Activated T-helper 1 cell treated with Interleukin-2 at 50 U/mL for 16 hours (primary cell): ENCODE results near the gene CPEB1.

ENCODE experiments used
- DNase-seq: peaks from one replicate; pipeline ENCODE4 v3.0.0-alpha.2; 2020; ENCODE audit warnings: low read depth

Gene CPEB1

DNA sequence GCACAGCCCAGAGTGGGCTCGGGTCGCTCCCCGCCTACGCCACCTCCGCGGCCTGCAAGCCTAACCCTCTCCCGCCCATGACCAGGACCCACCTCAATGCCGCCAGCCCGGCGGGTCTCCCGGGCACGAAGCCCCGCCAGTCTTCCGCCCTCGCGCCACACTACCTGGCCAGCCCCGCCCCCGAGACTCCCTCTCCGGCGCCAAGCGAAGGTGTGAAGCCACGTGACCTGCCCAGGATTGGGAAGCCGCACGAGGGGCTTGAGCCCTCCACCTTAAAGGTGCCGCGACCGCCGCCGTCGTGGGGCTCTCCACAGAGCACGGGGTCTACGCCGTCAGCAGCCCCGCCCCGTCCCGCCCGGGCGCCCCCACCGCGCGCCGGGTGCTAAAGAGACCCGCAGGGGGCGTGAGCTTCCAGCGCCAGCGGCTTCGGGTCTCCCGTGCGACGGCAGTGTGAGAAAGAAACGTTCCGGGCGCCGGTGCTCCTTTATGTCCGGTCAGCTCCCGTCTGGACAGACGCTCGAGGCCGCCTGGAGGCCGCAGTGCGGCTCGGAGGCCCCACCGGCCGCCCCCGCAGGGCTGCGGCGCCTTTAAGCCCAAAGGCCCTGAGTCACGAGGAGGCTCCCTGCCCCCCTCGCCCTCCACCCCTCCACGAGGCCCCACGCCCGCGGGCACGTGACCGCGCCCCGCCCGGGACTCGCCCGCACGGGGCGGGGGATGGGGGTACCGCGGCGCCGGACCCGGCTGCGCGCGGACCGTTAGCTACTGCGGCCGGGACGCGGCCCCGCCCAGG, at the start of gene CPEB1:
TSS of gene CPEB1 (minus strand) at position 319 of the 790 bp plus-strand sequence. CDS start 18,904 bp downstream, outside the sequence.
- no peak for DNase-seq

DNA sequence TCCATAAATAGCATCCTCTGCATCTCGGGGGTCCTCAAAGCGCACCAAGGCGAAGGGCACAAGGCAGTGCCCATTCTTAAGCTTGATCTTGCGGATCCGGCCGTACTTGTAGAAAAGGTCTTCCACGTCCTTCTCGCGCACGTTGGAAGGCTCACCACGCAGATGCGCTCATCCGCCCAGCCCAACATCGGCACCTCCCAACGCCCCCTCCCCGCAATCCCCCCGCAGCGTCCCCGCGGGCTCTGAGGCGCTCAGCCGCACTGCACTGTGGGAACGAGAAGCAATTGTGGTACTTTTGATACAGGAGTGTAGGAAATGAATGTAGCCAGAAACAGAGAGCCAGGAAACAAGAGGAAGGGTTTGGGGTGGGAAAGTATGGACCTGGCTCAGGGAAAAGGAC, 45.0 kb upstream of the CPEB1 start:
- no peak for DNase-seq

DNA sequence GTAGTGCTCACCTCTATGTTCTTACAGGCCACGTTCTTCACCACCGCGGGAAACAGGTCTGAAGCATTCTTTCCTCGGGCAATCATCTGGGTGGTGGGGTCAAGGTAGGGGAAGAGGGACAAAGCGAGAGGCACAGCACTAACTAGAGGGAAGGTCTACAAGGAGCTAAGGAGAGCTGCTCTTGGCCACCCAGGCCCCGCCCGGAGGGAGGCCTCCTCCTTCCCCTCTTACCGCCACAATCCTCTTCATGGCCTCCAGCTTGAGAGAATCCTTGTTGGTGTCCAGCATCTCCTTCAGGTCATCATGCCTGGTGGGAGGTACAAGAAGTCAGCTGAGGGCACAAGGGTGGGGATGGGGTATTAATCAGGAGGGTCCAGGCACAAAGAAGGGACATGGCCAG, 42.0 kb upstream of the CPEB1 start:
- DNase-seq = no peak

DNA sequence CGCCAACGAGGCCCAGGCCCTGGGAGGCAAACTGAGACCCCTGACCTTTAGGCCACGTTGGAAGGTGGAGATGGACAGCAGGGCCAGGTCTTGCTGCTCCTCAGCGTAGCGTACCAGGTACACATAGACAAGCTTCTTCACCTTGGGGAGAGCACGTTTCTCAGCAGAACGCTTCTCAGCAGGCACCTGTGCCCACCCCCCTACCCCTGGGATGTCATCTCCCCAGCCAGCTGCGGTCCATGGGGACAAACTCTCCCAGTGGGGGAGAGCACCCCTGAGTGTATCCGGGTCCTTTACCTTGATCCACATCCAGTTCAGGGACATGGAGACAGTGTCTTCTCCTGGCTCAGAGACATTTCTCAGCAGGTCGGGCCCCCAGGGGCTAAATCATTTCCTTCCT, 41.5 kb upstream of the CPEB1 start:
- DNase-seq = no peak

DNA sequence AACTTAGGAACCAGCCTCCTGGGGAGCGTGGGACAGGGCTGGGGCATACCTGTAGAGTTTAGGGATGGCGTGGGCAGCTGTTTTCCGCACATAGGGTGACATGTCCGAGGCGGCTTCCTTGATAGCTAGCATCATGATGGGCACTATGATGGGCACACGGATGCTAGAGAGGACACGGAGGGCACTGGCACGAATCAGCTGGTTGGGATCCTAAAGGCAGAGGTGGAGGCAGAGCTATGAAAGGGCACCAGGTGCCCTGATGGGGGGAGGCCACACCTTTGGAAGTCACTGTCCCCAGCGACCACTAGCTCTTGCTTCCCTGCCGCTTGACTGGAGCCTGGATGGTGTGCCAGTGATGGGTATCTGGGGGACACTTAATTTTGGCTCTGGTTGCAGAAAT, 34.2 kb upstream of the CPEB1 start:
- DNase-seq = no peak

DNA sequence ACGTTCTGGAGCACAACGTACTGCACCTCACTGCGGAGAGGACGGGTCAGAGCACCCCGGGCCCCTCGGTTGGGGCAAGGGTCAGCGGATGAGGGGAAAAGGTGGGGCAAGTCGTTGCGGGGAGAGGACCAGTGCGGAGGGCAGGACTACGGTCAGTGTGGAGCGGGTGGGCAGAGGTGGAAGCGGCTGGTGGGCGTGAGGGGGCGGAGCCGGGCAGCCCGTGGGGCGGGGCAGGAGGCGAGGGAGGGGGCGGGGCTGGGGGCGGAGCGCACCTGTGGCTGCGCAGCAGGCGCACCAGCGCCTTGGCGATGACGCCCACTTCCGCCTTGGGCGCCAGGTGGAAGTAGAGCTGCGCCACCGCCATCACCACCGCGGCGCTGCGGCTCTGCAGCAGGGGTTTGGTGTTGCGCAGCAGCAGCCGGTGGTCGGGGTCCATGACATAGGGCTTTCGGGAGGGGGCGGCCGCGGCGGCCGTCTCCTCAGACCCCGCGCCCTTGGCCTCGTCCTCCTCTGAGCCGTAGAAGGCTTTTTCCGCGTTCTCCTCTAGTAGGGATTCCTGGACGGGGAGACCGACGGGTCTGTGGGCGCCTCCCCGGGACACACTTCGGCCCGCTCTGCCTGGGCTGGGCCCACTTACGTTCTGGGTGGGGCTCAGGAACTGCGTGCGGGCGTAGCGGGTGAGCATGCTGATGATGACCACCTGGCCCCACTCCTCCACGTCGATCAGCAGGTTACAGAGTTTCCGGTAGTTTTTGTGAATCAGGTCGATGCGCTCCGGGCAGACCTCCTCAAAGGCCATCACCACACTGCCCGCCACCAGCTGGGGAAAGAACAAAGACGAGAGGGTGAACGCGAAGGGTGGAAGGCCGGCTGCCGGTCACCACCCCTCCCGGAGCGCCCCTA, 33.3 kb upstream of the CPEB1 start:
- peak; percentile 72 for DNase-seq

DNA sequence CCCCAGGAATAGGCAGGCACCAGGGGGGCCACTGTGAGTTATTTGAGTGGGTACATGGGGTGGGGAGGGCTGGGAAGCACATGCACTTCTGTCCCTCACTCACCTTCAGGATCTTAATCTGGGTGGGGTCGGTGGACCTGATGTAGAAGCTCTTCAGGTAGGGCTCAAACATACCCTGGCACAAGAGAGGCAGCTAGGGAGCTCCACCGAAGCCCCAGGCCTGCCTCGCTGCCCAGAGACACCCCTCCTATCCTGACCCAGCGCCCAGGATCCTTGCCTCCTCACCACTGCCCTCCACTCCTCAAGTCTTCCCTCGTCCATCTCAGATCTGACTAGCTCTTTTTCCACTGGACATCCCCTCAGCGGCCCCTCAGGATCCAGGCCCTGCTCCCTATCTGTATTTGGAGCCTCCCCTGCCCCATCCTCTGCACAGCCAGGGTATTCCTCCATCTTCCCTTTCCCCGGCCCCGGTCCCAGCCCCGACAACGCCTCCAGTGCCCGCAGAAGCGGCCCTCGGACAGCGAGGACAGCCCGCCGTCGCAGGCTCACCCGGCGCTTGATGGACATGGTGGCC, 32.5 kb upstream of the CPEB1 start:
- DNase-seq = no peak

DNA sequence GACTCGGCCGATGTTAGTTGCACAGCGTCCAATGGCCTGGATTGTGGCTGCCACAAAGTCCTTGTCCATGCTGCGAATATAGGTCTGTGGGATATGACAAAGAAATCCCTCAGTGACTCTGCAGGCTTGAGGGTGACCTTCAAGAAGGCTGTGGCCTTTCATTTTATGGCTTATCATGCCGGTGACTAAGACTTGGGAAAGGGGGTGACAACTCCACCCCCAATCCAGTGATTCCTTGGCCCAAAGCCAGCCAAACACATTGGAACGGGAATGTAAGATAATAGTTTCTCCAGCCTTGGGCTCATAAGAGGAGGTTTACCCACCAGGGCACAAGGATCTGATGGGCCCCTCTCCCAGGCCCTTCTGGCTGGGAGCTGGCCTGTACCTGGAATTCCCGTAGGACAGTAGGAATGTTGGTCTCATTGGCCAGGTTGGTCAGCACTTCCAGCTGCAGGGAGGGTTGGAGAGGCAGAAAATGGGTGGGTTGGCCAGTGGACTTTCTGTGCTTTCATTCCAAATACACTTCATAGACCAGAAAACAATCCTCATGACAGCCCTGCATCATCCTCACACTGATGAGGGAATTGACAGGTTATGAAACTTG, 30.7 kb upstream of the CPEB1 start:
- DNase-seq = no peak

DNA sequence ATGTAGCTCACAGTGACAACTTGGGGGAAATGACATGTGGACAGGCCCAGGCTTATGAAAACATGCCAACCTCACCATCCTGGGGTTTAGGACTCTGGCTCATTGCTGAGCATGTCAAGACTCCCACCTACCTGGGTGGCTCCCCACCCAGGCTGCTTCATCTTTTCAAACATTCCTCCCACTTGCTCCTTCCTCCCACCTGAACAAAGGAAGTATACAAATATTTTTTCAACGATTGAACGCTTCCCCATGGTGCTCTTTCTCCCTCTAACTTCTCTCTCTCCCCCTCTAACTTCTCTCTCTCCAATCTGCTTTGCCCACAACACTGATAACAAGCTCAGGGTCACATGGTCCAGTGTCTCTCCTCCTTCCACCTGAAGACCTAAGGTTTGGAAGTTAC, 27.7 kb upstream of the CPEB1 start:
- DNase-seq = no peak

DNA sequence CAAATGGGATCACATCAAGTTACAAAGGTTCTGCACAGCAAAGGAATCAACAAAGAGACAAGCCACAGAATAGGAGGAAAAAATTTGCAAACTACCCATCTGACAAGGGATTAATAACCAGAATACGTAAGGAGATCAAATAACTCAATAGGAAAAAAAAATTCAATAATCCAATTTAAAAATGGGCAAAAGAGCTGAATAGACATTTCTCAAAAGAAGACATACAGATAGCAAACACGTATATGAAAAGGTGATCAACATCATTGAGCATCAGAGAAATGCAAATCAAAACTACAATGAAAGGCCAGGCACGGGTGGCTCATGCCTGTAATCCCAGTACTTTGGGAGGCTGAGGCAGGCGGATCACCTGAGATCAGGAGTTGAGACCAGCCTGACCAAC, 23.5 kb upstream of the CPEB1 start:
- DNase-seq = no peak

DNA sequence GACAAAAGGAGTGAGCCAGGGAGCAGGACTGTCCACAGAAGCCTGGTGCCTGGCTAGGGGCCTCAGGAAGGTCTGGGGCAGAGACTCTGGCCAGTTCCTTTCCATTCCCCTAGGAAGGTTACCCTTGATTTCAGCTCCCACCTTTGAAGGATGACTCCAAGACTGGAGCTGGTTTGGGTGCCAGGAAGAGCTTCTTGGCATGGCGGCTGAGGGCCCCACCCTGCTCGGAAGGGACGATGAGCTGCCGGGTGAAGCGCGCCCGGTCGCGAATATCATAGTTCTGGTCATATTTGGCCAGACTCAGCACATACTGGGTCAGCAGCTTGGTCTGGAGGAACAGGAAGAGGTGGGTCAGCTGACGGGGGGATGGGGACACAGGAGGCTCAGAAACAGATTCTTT, 19.4 kb upstream of the CPEB1 start:
- no peak for DNase-seq

DNA sequence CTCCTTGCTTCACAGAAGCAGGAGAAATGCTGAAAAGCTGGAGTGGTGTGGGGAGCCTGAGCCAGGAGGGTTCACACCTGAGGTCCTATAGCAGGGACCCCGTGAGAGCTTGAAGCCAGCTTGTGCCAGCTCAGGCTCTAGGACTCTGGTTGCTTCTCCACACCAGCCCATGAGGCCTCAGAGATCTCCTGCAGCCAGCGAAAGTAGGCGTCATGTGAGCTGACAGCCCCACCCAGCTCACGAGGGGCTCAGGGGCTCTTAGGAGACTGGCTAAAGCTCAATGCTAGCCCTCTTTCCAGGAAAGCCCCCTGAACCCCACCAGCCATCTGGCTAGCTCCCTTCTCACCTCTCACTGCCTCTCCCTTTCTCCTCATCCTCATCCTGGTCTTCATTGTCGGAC, 16.9 kb upstream of the CPEB1 start:
- no peak for DNase-seq

DNA sequence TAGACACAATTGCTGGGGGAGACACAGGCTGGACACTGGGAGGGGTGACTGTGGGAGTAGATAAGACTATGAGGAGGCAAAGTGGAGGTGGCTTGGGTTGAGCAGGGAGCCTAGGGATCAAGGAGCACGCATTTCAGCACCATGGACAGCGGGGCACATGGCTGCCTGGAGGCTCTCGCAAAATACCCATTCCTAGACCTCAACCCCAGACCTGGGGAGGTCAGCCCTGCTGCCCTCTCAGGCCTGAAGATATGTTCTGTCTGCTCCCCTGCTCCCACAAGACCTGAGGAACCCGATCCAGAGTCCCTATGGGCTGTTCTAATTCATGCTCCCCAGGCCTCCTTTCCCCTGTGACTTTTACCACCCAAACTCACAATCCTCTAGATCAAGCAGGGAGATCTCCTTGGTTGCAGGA, 16.0 kb upstream of the CPEB1 start:
- DNase-seq = no peak

DNA sequence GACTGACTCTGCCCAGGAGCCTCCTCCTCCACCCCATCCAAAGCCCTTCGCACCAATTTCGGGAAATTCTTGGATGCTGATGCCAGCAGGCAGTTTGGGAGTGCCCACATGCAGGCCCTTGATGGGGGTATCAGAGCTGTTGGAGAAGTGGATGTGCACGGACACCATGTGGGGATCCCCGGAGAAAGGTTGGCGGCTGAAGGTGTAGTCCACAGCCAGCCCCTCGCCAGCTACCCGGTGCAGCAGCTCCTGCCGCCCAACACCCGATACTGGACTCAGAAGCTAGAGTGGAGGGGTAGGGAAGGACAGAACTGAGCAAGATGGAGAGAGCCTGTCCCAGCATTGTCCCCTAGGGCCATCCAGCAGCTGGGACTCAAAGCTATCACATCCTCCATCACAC, 15.5 kb upstream of the CPEB1 start:
- no peak for DNase-seq

DNA sequence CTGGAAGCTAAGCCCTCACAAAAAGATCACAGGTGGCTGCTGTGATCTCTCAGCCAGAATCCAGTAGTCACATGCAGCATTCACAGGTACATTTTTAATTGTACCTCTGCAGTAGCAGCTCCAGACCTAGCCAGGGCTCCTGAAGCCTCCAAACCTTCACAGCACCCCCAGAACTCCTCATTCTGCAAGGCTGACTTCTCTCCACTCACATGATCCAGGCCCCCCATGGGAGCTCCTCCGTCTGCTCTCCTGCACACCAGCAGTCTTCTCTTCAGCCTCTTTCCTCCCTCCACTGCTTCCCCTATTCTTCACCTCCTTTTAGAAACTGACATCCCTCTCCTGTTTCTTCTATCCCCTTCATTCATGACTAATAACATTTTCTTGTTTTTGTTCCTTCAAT, 13.2 kb upstream of the CPEB1 start:
- DNase-seq = no peak

DNA sequence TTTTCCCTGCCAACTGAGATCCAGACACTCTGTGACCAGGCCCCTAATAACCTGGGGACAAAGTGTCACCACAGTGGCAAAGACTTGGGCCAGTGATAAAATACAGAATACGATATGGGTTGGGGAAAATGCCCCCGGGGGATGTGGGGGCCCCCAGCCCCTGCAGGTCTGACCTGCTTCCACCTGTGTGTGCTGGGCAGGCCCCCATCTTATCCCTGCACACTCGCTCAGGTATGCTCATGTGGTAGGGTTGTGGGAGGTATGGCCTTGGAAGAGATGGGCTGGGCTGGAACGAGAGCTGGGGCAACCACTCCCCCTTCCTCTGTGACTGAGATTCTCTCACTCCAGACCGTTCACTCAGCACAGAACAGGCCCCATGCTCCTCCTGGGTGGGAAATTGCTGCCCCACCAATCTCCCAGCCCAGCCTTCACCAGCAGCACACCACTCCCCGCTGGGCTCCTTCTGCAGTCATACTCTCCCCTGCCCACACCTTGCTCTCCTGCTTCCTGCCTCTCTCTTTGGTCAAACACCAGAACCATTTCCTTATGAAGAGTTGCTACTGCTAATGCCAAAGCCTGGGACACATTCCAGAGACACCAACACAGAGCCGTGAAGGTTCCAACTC, 9.6 kb upstream of the CPEB1 start:
- DNase-seq = no peak

DNA sequence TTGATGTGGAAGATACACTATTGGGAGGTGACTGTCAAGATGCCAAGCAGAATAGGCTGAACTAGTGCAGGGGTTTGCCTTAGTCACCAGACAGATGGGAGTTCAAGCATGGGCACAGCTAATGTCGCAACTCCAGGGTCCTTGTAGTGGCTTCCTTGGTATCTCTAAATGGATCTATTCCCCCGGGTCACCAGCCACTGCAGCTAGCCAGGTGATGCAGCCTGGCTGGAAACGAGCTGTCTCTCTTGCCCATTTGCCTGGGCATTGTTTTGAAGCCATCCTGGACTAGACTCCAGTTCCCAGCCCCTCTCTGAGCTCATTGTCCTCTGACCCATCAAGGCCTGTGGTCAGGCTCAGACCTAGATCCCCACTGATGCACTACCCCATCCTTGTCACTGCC, 8.4 kb upstream of the CPEB1 start:
- DNase-seq = no peak

DNA sequence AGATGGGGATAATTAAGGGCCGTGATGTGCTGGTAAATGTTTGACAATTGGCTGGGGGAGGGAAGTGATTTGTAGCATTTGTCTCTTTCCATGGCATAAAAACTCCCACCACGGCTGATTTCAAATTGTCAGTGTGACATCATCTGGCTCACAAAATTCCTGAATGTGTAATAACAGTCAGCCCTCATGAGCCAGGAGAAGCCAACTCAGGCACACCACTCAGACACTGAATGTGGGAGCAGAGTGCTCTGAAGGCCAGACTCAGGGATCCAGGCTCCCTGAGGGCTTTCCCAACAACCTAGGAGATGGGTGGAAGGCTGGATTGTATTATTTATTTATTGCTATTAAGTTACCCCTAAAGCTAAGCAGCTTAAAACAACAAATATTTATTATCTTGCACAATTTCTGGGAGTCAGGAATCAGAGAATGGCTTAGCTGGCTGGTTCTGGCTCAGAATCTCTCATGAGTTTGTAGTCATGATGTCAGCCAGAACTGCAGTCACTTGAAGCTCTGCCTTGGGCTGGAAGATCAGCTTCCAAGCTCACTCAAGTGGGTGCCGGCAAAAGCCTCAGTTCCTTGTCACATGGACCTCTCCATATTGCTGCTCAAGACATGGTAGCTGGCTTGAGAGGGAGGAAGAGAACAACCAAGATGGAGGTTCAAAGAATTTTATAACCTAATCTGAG, 6.5 kb upstream of the CPEB1 start:
- no peak for DNase-seq

DNA sequence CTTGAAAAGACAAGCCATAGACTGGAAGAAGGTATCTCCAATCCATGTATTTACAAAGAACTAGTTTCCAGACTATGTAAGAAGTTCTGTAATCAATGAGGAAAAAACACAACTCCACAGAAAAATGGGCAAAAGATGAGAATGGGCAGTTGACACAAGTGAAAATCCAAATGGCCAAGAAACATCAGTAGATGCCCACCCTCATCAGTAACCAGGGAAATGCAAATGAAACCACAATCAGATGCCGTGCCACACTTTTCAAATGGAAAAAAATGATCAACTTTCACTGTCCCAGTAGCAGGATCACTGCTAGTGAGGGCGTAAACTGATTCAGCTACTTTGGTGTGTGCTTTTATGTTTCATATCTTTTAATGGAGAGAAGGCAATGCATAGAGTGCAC, 4.5 kb upstream of the CPEB1 start:
- DNase-seq = no peak

DNA sequence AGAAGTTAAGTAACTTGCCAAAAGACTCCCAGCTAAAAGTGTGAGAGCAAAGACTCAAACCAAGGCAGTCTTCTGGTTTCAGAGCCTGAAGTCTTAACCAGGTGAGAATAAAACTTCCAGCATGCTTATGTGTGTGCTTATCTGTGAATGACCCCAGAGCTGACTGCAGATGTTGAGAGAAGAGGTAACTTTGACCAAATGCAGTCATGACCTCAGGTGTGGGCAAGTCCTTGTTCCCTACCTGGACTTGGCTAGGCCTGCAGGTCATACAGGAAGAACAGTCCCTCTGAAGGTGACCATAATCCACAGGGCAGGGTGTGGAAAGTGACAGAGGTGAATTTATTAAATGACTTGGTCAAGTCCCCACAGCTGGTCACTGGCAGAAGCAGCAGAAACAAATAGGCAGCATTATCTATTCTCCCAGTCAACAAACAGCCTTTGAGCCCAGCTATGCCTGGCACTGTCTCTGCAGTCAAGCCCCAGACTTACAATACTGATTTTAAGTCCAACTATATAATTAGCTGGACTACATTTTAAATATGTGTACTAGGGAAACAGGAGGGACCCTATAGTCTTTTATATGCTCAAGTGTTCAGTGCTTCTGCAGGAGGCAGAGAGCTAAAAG, 3.0 kb upstream of the CPEB1 start:
- no peak for DNase-seq
